Measurements from ENCODE around the gene ZHX3.

ZHX3 gene, protein sequence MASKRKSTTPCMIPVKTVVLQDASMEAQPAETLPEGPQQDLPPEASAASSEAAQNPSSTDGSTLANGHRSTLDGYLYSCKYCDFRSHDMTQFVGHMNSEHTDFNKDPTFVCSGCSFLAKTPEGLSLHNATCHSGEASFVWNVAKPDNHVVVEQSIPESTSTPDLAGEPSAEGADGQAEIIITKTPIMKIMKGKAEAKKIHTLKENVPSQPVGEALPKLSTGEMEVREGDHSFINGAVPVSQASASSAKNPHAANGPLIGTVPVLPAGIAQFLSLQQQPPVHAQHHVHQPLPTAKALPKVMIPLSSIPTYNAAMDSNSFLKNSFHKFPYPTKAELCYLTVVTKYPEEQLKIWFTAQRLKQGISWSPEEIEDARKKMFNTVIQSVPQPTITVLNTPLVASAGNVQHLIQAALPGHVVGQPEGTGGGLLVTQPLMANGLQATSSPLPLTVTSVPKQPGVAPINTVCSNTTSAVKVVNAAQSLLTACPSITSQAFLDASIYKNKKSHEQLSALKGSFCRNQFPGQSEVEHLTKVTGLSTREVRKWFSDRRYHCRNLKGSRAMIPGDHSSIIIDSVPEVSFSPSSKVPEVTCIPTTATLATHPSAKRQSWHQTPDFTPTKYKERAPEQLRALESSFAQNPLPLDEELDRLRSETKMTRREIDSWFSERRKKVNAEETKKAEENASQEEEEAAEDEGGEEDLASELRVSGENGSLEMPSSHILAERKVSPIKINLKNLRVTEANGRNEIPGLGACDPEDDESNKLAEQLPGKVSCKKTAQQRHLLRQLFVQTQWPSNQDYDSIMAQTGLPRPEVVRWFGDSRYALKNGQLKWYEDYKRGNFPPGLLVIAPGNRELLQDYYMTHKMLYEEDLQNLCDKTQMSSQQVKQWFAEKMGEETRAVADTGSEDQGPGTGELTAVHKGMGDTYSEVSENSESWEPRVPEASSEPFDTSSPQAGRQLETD

GRCh38 chr20:41317546-41318270, at the start of gene ZHX3:
ZHX3 (minus strand) TSS chr20:41317731; CDS start chr20:41204916, 112,815 bp downstream.
- DNase-seq (ENCODE audit: low spot score): peak; percentile 100
- peak within 1 kb of the TSS; percentile 94 for H3K27ac ChIP-seq
- CTCF ChIA-PET: interaction anchor here (1.2 to 2.3 kb wide), 3 partner anchors 56 to 145 kb away, joined by 3 to 9 read pairs (median 3); no protein-coding TSS in a partner anchor
- TF ChIP-seq, protein P1, sequence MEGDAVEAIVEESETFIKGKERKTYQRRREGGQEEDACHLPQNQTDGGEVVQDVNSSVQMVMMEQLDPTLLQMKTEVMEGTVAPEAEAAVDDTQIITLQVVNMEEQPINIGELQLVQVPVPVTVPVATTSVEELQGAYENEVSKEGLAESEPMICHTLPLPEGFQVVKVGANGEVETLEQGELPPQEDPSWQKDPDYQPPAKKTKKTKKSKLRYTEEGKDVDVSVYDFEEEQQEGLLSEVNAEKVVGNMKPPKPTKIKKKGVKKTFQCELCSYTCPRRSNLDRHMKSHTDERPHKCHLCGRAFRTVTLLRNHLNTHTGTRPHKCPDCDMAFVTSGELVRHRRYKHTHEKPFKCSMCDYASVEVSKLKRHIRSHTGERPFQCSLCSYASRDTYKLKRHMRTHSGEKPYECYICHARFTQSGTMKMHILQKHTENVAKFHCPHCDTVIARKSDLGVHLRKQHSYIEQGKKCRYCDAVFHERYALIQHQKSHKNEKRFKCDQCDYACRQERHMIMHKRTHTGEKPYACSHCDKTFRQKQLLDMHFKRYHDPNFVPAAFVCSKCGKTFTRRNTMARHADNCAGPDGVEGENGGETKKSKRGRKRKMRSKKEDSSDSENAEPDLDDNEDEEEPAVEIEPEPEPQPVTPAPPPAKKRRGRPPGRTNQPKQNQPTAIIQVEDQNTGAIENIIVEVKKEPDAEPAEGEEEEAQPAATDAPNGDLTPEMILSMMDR (conservative IDR thresholded peaks at IDR 0.05; ENCODE audit: low read depth): no peak
- POLR2A ChIA-PET (ENCODE audit: low non-redundant PET): interaction anchor here (0.6 to 1.2 kb wide), 2 partner anchors 9 to 11 kb away, joined by 4 to 6 read pairs; no protein-coding TSS in a partner anchor

DNA sequence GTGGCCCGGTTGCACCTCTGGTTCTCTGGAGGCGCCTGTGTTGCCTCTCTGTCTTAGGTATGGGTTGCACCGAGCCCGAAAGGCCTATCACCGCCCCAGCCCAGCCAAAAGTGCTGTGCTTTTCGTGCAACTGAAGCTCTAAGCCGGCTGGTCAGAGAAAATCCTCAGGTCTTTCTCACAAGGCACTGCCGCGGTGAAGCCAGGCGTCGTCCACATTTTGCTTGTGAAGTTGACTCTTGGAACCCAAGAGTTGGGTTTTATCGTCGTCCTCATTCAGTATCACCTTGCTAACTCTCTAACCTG, 49.8 kb upstream of the ZHX3 start:
- H3K27ac ChIP-seq: no peak overlapping the region
- DNase-seq (ENCODE audit: low spot score): no peak
- ChIA-PET POLR2A (ENCODE audit: low non-redundant PET) (no interaction called here), CTCF (interaction anchor here (0.6 to 0.9 kb wide), 3 partner anchors 20 to 82 kb away, joined by 3 read pairs; no protein-coding TSS in a partner anchor)
- TF ChIP-seq, protein P1 (conservative IDR thresholded peaks at IDR 0.05; ENCODE audit: low read depth): no peak

DNA sequence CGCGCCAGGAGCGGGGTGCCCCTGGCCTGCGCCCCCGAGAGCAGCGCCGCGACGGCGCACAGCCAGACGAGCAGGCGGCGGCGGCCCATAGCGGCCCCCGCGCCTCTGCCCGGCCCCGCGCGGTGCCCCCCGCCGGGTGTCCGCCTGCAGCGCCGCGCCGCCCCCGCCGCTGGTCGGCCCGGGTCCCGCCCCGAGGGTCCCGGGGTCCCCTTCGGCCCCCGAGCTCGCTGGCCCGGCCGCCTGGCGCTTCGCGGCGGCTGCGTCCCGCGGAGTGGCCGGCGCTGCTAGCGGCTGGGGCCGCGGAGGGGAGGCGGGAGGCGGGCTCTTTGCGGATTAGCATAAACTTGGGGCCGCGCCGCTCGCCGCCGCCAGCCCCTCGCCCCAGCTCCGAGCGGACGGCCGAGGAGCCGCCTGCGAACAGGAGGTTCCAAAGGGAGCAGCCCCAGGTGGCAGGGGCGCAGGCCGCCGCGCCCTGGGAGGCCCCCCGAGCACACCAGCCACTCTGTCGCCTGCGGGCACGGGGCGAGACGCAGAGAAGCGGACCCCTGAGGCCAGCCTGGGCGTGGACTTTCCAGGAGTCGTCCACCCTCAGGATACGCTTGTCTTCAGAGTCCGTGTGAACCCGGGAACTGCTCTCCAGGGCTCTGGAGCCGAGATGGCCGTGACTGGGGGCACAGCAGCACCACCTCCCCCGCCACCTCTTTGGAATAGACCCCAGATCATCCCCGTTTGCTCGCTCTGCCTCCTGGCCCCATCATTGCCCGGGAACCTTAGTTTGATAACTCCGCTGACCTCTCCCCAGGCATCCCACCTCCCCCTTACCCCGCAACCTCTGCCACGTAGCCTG, 49.2 kb upstream of the ZHX3 start, which contains the start of gene EMILIN3:
TSS of gene EMILIN3 (minus strand) at position 273 of the 847 bp plus-strand sequence. CDS start at position 89, 184 bp downstream.
- ChIA-PET POLR2A (ENCODE audit: low non-redundant PET) (no interaction called here), CTCF (interaction anchor here (0.6 to 0.9 kb wide), 2 partner anchors 20 to 82 kb away, joined by 3 read pairs; no protein-coding TSS in a partner anchor)
- DNase-seq (ENCODE audit: low spot score): no peak
- TF ChIP-seq, protein P1 (conservative IDR thresholded peaks at IDR 0.05; ENCODE audit: low read depth): no peak
- no peak within 1 kb of the TSS for H3K27ac ChIP-seq

- DNase-seq (ENCODE audit: low spot score): no peak
- TF ChIP-seq, protein P1 (conservative IDR thresholded peaks at IDR 0.05; ENCODE audit: low read depth): no peak
- POLR2A ChIA-PET (ENCODE audit: low non-redundant PET): no interaction called here
These were observed 48.4 kb upstream of the ZHX3 start for GRCh38 chr20:41365777-41366545.

More at GRCh38 chr20:41365777-41366545, 48.4 kb upstream of the ZHX3 start:
- H3K27ac ChIP-seq: no peak overlapping the region
- CTCF ChIA-PET: interaction anchor here (0.7 to 0.8 kb wide), 3 partner anchors 25 to 291 kb away, joined by 3 to 4 read pairs (median 3); partner anchors contain the start of gene LPIN3
